WTC11 (cell line): ENCODE measurements around the gene TXN.

Source experiments
- ATF2 ChIP-seq: sonication (generic); formaldehyde crosslinking; IDR thresholded peaks from 2 replicates; pipeline ENCODE4 v1.8.1; 2022; ENCODE audit warnings: low read depth, missing genetic modification reagents, borderline replicate concordance
- TF ChIP-seq, protein P1 (sequence below): fragments of 200-600 bp; IDR thresholded peaks from 2 replicates; pipeline ENCODE4 v1.8.0; 2022; ENCODE audit warnings: antibody characterized with exemption
- TF ChIP-seq, protein P2 (sequence below): sonication (generic); formaldehyde crosslinking; IDR thresholded peaks from 2 replicates; pipeline ENCODE4 v1.8.1; 2023; ENCODE audit warnings: mild to moderate bottlenecking, missing genetic modification reagents, moderate library complexity

- TF ChIP-seq, protein P1, sequence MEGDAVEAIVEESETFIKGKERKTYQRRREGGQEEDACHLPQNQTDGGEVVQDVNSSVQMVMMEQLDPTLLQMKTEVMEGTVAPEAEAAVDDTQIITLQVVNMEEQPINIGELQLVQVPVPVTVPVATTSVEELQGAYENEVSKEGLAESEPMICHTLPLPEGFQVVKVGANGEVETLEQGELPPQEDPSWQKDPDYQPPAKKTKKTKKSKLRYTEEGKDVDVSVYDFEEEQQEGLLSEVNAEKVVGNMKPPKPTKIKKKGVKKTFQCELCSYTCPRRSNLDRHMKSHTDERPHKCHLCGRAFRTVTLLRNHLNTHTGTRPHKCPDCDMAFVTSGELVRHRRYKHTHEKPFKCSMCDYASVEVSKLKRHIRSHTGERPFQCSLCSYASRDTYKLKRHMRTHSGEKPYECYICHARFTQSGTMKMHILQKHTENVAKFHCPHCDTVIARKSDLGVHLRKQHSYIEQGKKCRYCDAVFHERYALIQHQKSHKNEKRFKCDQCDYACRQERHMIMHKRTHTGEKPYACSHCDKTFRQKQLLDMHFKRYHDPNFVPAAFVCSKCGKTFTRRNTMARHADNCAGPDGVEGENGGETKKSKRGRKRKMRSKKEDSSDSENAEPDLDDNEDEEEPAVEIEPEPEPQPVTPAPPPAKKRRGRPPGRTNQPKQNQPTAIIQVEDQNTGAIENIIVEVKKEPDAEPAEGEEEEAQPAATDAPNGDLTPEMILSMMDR: no peak
- TF ChIP-seq, protein P2, sequence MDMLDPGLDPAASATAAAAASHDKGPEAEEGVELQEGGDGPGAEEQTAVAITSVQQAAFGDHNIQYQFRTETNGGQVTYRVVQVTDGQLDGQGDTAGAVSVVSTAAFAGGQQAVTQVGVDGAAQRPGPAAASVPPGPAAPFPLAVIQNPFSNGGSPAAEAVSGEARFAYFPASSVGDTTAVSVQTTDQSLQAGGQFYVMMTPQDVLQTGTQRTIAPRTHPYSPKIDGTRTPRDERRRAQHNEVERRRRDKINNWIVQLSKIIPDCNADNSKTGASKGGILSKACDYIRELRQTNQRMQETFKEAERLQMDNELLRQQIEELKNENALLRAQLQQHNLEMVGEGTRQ (CRISPR knock-in tag): no peak
- TF ChIP-seq ATF2 (CRISPR knock-in tag): no peak
These were observed 25.9 kb upstream of the TXN start for GRCh38 chr9:110282018-110282738.
